NCI-H446 (cell line): ENCODE measurements around the gene SIN3B.

Experiments used
- DNase-seq, 2 experiments: peaks; one replicate each; lab custom pipeline; 2025; lab: John Stamatoyannopoulos, UW

SIN3B gene

GRCh38 chr19:16825312-16826052 is 3.7 kb upstream of the SIN3B start:
- DNase-seq = peak; percentile 24 to 86

GRCh38 chr19:16829822-16830289 is 658 bp downstream of the SIN3B start:
- no peak for DNase-seq

- DNase-seq = no peak
These were observed 1.5 kb downstream of the SIN3B start for GRCh38 chr19:16830679-16831078.

- no peak for DNase-seq
These were observed 2.3 kb downstream of the SIN3B start for GRCh38 chr19:16831531-16831930.

DNA sequence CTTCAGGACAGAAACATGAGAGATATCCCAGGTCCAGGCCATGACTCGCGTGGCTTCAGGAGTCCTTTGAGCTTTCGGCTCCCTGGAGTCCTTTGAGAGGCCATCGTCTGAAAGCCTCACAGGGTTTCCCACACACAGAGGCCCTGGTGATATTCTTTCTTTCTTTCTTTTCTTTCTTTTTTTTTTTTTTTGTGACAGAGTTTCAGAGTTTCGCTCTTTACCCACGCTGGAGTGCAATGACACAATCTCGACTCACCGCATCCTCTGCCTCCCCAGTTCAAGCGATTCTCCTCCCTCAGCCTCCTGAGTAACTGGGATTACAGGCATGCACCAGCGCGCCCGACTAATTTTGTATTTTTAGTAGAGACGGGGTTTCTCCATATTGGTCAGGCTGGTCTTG is 5.5 kb downstream of the SIN3B start:
- no peak for DNase-seq

GRCh38 chr19:16836115-16837034 is 7.2 kb downstream of the SIN3B start:
- DNase-seq = no peak

DNA sequence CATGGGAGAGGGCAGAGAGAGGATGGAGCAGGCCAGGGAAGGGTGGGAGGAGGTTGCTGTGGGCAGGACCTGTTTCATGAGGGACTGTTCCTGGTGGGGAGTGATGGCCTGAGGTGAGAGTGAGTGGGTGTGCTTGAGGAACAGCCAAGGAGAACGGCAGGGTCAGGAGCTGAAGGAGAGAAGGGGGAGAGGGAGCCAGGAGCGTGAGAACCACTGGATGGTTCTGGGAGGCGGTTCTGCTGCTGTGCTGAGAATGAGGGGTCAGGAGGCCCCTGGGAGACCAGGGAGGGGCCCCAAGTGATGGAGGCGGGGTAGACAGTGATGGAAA is 7.8 kb downstream of the SIN3B start:
- DNase-seq = no peak

DNA sequence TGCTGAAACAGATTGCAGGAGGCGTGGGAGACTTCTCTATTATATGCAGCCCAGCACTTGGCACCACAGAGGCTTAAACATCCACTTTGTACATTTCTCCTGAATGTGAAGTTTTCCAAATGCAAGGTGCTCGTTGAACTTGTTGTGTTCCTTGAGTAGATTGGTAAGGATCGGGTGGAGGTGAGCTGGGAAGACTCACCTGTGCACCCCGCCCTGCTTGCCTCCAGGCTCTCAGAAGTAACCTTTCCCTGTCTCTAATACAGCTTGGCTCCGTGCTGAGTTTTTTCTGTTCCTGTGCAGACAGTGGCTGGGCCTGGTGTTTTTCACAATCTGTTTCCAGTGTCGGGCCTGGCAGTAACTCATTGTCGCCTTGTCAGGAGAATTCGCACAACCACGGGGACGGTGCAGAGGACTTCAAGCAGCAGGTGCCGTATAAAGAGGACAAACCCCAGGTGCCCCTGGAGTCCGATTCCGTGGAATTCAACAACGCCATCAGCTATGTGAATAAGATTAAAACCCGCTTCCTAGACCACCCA is 12.3 kb downstream of the SIN3B start:
- no peak for DNase-seq

DNA sequence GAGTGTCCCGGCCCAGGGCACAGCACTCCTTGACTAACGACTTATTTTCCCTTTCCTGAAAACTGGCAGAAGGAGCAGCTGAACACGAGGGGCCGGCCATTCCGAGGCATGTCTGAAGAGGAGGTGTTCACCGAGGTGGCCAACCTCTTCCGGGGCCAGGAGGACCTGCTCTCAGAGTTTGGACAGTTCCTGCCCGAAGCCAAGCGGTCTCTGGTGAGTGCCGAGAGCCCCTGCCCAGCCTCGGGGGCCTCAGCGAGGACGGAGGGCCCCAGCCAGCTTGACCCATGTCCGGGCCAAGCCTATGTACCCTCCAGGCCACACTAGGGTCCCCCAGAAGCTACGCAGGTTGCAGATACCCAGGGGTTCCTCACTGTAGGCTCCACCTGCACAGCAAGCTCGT is 17.7 kb downstream of the SIN3B start:
- DNase-seq = no peak

GRCh38 chr19:16847430-16847829 is 18.2 kb downstream of the SIN3B start:
- DNase-seq = no peak

DNA sequence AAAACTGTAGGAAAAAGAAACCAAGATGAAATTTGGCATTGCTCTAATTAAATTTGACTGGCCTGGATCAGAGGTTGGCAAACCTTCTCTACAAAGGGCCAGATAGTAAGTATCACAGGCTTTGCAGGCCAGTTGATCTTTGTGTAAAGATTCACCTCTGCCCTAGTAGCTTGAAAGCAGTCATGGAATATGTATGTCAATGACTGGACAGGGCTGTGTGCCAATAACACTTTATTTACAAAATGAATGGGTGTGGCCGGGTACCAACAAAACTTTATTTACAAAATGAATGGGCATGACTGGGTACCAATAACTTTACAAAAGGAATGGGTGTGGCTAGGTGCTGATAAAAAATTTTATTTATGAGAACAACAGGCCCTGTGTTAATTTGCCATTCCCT is 20.0 kb downstream of the SIN3B start:
- DNase-seq = no peak

GRCh38 chr19:16850133-16850532 is 20.9 kb downstream of the SIN3B start:
- no peak for DNase-seq

DNA sequence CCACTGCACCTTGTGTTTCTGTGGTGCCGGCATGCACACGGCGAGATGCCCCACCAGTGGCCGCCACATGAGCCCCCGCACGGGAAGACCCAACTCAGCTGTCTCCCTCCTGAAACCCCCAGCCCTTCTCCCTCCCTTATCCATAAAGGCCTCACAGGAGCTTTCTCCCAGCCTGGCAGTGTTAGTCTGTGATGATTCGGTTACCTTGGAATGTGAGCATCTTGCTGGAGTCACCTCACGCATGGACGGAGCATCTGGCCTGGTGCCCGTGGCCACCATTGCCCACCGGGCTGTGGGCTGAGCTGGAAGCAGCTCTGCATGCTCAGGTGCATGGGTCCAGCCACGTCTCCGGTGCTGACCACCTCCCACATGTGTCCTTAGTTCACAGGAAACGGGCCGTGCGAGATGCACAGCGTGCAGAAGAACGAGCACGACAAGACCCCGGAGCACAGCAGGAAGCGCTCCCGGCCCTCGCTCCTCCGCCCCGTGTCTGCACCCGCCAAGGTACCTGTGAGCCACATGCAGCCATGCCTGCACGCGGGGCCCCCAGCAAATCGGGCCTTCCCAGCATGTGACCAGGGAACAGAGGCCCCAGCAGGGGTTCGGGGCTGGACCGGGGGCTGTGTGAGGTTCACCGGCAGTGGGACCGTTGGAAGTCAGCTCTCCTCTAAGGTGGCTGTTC is 22.0 kb downstream of the SIN3B start:
- no peak for DNase-seq

DNA sequence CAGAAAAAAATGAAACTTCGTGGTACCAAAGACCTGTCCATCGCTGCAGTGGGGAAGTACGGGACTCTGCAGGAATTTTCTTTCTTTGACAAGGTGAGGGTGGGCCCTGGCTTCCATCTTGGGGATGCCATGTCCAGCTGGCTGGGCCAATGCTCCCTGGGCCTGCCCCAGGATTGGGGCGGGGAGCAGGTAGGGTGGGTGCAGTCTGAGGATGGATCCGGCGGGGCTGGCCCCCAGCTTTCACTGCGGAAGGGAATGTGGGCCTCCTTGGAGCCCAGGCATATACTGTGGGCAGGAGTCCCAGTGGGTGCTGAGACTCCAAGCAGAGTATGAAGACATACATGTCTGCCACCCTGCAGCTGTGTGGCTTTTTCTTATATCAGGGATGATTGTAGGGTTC is 23.9 kb downstream of the SIN3B start:
- no peak for DNase-seq

- no peak for DNase-seq
These were observed 26.9 kb downstream of the SIN3B start for GRCh38 chr19:16856091-16856490.

GRCh38 chr19:16859626-16860025 is 30.4 kb downstream of the SIN3B start:
- DNase-seq = no peak

GRCh38 chr19:16860118-16860517 is 30.9 kb downstream of the SIN3B start:
- no peak for DNase-seq

DNA sequence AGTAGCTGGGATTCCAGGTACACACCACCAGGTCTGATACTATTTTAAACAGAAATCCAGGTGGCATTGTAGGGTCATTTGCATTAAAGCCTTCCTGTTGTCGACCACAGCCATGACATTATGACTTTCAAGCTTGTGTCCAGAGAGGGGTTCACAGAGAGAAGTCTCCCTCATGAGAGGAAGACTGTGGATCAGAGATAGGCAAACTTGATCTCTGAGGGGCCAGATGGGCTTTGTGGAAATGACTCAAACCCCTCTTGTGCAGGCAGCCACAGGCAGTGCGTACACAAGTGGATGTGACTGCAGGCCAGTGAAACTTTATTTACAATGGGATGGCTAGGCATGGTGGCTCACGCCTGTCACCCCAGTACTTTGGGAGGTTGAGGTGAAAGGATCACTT is 31.8 kb downstream of the SIN3B start:
- DNase-seq = no peak

DNA sequence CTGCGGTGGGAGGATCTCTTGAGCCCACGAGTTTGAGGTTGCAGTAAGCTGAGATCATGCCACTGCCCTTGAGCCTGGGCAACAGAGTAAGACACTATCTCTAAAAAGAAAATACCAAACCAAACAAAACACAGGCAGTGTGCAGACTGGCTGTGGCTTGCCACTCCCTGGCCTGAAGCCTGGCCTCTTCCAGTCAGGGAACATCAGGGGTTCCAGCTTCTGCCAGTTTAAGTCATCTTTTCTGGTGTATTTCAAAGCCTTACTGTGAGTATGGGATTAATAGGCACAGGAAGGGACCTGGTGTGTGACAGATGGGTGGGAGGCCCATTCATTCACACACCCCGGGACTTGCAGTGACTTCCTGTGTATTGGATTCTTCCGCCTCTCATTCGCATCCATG is 32.6 kb downstream of the SIN3B start:
- DNase-seq = no peak

- no peak for DNase-seq
These were observed 33.7 kb downstream of the SIN3B start for GRCh38 chr19:16862826-16863415.

- no peak for DNase-seq
These were observed 38.0 kb downstream of the SIN3B start for GRCh38 chr19:16867211-16867610.
